Measurements from ENCODE around the gene SLC7A6.

- no peak for TF ChIP-seq EZH2 (IDR thresholded peaks at IDR 0.05; ENCODE audit: borderline replicate concordance, low read length)
- TF ChIP-seq, protein P1, sequence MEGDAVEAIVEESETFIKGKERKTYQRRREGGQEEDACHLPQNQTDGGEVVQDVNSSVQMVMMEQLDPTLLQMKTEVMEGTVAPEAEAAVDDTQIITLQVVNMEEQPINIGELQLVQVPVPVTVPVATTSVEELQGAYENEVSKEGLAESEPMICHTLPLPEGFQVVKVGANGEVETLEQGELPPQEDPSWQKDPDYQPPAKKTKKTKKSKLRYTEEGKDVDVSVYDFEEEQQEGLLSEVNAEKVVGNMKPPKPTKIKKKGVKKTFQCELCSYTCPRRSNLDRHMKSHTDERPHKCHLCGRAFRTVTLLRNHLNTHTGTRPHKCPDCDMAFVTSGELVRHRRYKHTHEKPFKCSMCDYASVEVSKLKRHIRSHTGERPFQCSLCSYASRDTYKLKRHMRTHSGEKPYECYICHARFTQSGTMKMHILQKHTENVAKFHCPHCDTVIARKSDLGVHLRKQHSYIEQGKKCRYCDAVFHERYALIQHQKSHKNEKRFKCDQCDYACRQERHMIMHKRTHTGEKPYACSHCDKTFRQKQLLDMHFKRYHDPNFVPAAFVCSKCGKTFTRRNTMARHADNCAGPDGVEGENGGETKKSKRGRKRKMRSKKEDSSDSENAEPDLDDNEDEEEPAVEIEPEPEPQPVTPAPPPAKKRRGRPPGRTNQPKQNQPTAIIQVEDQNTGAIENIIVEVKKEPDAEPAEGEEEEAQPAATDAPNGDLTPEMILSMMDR (conservative IDR thresholded peaks at IDR 0.05 in 1 of 2, IDR thresholded peaks at IDR 0.05 in 1 of 2; ENCODE audit: extremely low read depth in 1 of 2, insufficient read depth in 1 of 2, low read depth in 1 of 2, low read length in 2 of 2) = no peak
Measured at GRCh38 chr16:68283346-68283745, 19.0 kb downstream of the SLC7A6 start.
